GM12874 (cell line): ENCODE data around the gene RNF152.

Experiments used
- TF ChIP-seq, protein P1 (sequence below): IDR thresholded peaks from 2 replicates; pipeline ENCODE4 v1.5.1; 2011; ENCODE audit warnings: low read depth, mild to moderate bottlenecking, control low read depth, low read length, moderate library complexity; ENCODE audit not compliant: insufficient read depth

The RNF152 gene

DNA sequence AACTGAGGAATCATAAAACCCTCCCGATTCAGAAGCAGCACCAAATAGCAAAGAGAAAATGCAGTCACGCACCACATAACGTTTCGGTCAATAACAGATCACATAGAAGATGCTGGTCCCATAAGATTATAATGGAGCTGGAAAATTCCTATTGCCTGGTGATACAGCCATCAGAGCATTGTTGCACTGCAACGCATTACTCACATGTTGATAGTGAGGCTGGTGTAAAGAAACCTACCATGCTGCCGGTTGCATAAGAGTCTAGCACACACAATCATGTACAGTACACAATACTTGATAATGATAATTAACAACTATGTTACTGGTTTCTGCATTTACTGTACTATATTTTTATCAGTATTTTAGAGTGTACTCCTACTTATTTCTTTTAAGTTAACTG, 32.5 kb downstream of the RNF152 start:
- TF ChIP-seq, protein P1, sequence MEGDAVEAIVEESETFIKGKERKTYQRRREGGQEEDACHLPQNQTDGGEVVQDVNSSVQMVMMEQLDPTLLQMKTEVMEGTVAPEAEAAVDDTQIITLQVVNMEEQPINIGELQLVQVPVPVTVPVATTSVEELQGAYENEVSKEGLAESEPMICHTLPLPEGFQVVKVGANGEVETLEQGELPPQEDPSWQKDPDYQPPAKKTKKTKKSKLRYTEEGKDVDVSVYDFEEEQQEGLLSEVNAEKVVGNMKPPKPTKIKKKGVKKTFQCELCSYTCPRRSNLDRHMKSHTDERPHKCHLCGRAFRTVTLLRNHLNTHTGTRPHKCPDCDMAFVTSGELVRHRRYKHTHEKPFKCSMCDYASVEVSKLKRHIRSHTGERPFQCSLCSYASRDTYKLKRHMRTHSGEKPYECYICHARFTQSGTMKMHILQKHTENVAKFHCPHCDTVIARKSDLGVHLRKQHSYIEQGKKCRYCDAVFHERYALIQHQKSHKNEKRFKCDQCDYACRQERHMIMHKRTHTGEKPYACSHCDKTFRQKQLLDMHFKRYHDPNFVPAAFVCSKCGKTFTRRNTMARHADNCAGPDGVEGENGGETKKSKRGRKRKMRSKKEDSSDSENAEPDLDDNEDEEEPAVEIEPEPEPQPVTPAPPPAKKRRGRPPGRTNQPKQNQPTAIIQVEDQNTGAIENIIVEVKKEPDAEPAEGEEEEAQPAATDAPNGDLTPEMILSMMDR = no peak

DNA sequence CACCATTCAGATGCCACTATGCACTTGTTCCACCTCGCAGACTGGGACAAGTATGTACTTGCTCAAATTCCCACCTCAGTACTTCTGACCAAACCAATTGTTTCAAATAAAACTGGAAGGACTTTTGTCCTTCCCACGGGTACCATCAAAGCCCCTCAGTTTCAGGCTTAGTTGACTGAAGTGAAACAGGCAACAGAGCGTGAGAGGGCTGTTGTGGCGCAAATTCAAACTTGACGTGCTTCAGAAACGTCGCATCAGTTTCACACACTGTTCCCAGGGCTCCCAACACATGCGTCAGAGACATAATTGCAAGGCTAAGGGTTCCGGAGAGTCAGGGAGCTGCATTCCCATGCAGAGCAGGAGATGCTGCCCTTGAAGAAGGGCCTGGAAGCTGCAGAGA, 33.7 kb downstream of the RNF152 start:
- TF ChIP-seq, protein P1 = no peak

DNA sequence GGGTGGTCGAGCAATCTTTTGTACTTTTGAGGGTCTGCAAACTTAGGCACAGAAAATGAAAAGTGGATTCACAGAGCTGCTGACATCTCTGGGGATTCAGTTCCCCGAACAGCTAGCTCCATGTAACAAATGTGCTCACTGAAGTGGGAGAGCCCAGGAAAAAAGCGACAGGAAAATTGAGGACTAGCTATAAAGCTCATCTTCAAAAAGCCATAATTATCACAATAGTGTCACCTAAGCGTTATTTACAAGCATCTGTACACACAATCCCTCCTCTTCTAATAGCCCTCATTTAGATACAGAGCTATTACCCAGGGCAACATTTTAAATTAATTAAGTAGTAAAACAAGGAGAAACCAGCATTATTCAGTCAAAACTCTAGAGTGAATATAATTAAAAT, 36.1 kb downstream of the RNF152 start:
- TF ChIP-seq, protein P1 = no peak

DNA sequence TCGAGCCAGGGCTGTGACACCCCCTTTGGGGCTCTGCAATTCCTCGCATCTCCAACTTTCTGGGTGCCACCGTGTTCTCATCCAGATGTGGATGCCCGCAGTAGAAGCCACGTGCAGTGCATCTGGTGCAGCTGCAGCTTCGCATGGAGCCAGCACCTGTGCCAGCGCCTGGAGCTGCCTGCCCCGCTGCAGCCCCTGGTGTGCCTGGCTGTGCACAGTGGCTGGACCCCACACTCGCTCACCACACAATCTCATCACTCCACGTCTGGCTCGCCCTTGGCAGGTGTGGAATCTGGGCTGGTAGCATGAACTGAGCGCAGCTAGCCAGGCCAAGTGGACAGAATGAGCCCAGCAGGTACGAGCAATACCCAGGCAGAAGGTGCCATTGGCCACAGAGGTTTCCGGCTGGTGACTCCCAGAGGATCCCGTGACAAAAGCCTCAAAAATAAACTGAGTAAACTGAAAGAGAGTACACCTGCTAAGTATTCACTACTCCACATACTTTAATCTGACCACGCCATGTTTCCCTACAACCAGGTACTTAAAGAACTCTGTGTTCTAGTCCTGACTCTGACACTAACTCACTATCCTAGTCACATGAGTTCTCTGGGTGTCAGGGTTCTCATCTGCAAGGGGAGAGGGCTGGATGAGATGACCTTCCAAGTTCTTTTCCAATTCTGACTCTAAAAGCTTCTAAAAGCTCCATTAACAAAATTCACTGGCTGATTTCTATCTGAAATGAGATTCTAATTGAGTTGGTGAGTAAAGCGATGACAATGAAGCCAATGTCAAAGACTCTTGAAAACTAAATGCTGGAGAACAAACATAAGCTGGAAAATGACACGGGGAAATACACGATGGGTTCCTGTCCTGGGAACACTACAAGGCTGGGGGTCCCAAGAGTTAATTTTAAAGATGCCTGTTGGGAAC, 37.1 kb downstream of the RNF152 start:
- TF ChIP-seq, protein P1 = no peak

DNA sequence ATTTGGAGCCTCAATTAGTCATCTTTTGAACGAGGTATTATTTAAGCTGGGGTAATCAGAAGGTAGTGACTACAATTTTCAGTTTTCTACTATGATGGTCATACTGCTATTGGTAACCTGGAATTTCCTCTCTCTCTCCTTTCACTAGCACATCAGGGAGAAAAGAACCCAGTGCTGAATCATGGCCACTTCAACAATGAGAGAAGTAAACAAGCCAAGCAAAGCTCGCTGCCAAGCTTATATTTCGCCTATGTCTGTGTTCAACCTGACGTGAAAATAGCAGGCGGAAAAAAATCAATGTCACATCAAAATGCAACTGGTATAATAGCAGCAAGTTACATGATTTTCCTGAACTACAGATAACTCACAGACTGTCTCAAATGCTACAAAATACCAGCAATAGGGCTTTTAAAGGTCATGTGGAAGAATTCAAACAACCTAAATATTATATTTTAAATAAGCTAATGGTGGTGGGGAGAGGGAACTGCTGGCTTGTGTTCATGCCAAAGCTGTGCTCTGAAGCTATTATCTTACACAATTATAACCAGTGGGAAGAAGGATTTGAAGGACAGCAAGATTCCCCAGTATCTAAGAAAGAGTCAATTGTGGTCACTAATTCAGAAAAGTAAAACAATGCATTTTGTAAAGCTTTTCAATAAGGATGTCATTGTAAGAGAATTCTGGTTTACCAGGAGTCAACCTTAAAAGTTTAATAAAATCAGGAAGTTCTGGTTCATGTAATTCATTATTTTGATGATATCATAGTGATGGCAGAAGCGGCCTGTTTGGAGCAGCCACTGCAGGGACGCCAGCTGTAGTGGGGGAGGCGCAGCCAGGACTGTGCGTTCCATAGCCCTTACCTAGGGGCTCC, 38.0 kb downstream of the RNF152 start:
- TF ChIP-seq, protein P1 = no peak

DNA sequence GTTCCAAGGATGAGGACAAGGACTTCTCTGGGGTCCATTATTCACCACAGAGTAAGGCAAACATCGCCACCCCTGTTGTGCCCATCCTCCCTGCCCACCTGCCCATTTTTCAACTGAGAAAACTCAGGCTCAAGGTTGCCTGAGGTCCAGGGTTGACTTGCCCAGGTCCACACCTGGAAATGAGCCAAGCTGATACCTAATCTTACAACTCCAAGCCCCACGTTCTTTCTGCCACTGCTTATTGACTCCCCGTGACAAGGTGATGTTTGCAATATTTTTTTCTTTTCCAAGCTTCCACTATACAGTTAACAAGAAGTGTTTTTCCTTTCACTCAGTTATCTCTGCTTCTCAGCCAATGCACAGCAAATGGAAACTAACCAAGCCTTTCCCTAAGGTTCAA, 39.0 kb downstream of the RNF152 start:
- TF ChIP-seq, protein P1 = no peak

DNA sequence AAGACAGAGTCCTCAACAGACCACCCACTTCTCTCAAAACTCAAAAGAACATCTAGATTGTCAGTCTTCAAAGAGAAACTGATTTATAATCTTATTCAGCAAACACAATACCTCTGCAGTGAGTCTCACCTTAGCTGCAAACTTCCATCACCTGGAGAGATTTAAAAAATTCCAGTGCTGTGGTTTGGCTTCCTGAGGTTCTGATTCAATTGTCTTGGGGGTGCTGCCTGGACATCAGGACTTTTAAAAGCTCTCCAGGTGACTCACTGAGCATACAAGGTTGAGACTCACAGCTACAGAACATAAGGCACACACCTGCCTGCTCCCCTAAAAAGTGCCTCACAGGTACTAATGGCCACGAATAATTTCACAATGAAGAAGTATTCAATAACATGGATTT, 40.3 kb downstream of the RNF152 start:
- TF ChIP-seq, protein P1 = no peak
